HepG2 (cell line): ENCODE results near the gene FHIT. TPM values are rescaled to one million over a fixed set of nuclear protein-coding genes. Genes with fewer than 3 reads are reported as not detected.
A peak's percentile ranks its signal among the peaks of the same experiment; 100 is the strongest.

Experiments used
- ADNP ChIP-seq: sonication (generic); formaldehyde crosslinking; IDR thresholded peaks from 2 replicates; pipeline ENCODE4 v1.4.0; 2020; ENCODE audit warnings: missing genetic modification reagents
- ATF5 ChIP-seq: sonication (generic); formaldehyde crosslinking; IDR thresholded peaks from 2 replicates; pipeline ENCODE4 v1.4.0; 2020; ENCODE audit warnings: mild to moderate bottlenecking, low read depth, missing genetic modification reagents
- BCL3 ChIP-seq: sonication (generic); formaldehyde crosslinking; IDR thresholded peaks from 2 replicates; pipeline ENCODE4 v1.5.1; 2020; ENCODE audit warnings: mild to moderate bottlenecking, missing genetic modification reagents, moderate library complexity
- CENPX ChIP-seq: sonication (generic); formaldehyde crosslinking; IDR thresholded peaks from 2 replicates; pipeline ENCODE4 v1.9.0; 2021; ENCODE audit warnings: mild to moderate bottlenecking, missing genetic modification reagents, moderate library complexity
- E2F1 ChIP-seq: sonication (generic); formaldehyde crosslinking; IDR thresholded peaks from 2 replicates; pipeline ENCODE4 v1.5.0; 2020; ENCODE audit warnings: missing genetic modification reagents
- GABPA ChIP-seq, 2 experiments: IDR thresholded peaks; 2 replicates each; pipeline ENCODE4 v1.6.1; 2011 to 2016; ENCODE audit warnings: low read depth in 2 of 2, low read length in 1 of 2, missing biosample characterization in 1 of 2, missing genetic modification characterization in 1 of 2
- HCFC1 ChIP-seq: fragments of 150-350 bp; IDR thresholded peaks from 2 replicates; pipeline ENCODE4 v1.6.1; 2014; ENCODE audit warnings: low read depth, low read length
- HOXA9 ChIP-seq: sonication (generic); formaldehyde crosslinking; IDR thresholded peaks from 2 replicates; pipeline ENCODE4 v1.8.1; 2022; ENCODE audit warnings: missing genetic modification reagents, mild to moderate bottlenecking, moderate library complexity, borderline replicate concordance
- IRX3 ChIP-seq: sonication (generic); formaldehyde crosslinking; IDR thresholded peaks from 2 replicates; pipeline ENCODE4 v1.8.1; 2023; ENCODE audit warnings: mild to moderate bottlenecking, low read depth, missing genetic modification reagents, borderline replicate concordance
- NCOR1 ChIP-seq: fragments of 200-600 bp; sonication (generic); IDR thresholded peaks from 2 replicates; pipeline ENCODE4 v1.7.0; 2017; ENCODE audit warnings: antibody characterized with exemption, low read length, borderline replicate concordance
- ONECUT2 ChIP-seq: sonication (generic); formaldehyde crosslinking; IDR thresholded peaks from 2 replicates; pipeline ENCODE4 v1.4.0; 2020; ENCODE audit warnings: missing genetic modification reagents
- TGIF2 ChIP-seq: IDR thresholded peaks from 2 replicates; pipeline ENCODE4 v1.6.1; 2016; ENCODE audit warnings: control low read depth, missing compliant biosample characterization
- THYN1 ChIP-seq: sonication (generic); formaldehyde crosslinking; IDR thresholded peaks from 2 replicates; pipeline ENCODE4 v1.8.1; 2023; ENCODE audit warnings: low read depth, mild to moderate bottlenecking, moderate library complexity, missing genetic modification reagents, borderline replicate concordance
- ZKSCAN1 ChIP-seq: fragments of 150-350 bp; IDR thresholded peaks from 2 replicates; pipeline ENCODE4 v1.6.1; 2014; ENCODE audit warnings: low read length
- ZNF142 ChIP-seq: sonication (generic); formaldehyde crosslinking; IDR thresholded peaks from 2 replicates; pipeline ENCODE4 v1.4.0; 2020; ENCODE audit warnings: missing genetic modification reagents
- ZNF20 ChIP-seq: sonication (generic); formaldehyde crosslinking; IDR thresholded peaks from 2 replicates; pipeline ENCODE4 v1.4.0; 2020; ENCODE audit warnings: mild to moderate bottlenecking, moderate library complexity, missing genetic modification reagents
- ZNF230 ChIP-seq: sonication (generic); formaldehyde crosslinking; IDR thresholded peaks from 2 replicates; pipeline ENCODE4 v1.4.0; 2020; ENCODE audit warnings: mild to moderate bottlenecking, missing genetic modification reagents
- ZNF260 ChIP-seq: sonication (generic); formaldehyde crosslinking; IDR thresholded peaks from 2 replicates; pipeline ENCODE4 v1.4.0; 2020; ENCODE audit warnings: missing genetic modification reagents, low read depth, mild to moderate bottlenecking, borderline replicate concordance
- ZNF331 ChIP-seq: sonication (generic); formaldehyde crosslinking; IDR thresholded peaks from 2 replicates; pipeline ENCODE4 v1.4.0; 2020; ENCODE audit warnings: missing genetic modification reagents
- ZNF350 ChIP-seq: sonication (generic); formaldehyde crosslinking; IDR thresholded peaks from 2 replicates; pipeline ENCODE4 v1.4.0; 2020; ENCODE audit warnings: mild to moderate bottlenecking, low read depth, missing genetic modification reagents, borderline replicate concordance
- ZNF468 ChIP-seq: sonication (generic); formaldehyde crosslinking; IDR thresholded peaks from 2 replicates; pipeline ENCODE4 v1.8.0; 2022; ENCODE audit warnings: mild to moderate bottlenecking, moderate library complexity, missing genetic modification reagents
- ZNF780A ChIP-seq: sonication (generic); formaldehyde crosslinking; IDR thresholded peaks from 2 replicates; pipeline ENCODE4 v1.8.0; 2022; ENCODE audit warnings: mild to moderate bottlenecking, missing genetic modification reagents, moderate library complexity
- ZNF878 ChIP-seq: sonication (generic); formaldehyde crosslinking; IDR thresholded peaks from 2 replicates; pipeline ENCODE4 v1.8.1; 2023; ENCODE audit warnings: mild to moderate bottlenecking, missing genetic modification reagents, moderate library complexity
- polyA plus RNA-seq, 8 experiments: library from polyadenylated mRNA; depleted of rRNA in 3 of 8; stranded (reverse) in 7 of 8; unstranded in 1 of 8; fragments of >200 nt; fragmentation: Illumina TruSeq in 4 of 8; extraction: Trizol in 4 of 8; gene quantifications; 2 replicates each; pipeline versions ENCODE4 v1.2.1 to v1.2.3, GENCODE V29; 2011 to 2016; ENCODE audit warnings: low read depth in 4 of 8, missing spikeins in 1 of 8, mixed read lengths in 1 of 8; ENCODE audit not compliant: insufficient read depth in 1 of 8
- total RNA-seq, 5 experiments: library from RNA; depleted of rRNA; stranded (reverse); fragments of >200 nt; fragmentation: Illumina TruSeq; extraction: Trizol; gene quantifications; 2 replicates each; pipeline ENCODE4 v1.2.3, GENCODE V29; 2016; ENCODE audit warnings: low read depth in 1 of 5

FHIT gene
- total and polyA plus RNA-seq, 2 of the 13 experiments (the other 11 are each of a cell fraction or from before 2014, with no cell fraction given), result 4.0 to 4.6 TPM

GRCh38 chr3:60967141-60967540 is 284.1 kb downstream of the FHIT start (continued):
- TF ChIP-seq ZNF142 (CRISPR knock-in tag) (no peak), ZNF230 (CRISPR knock-in tag) (no peak), E2F1 (no peak), ZNF350 (CRISPR knock-in tag) (no peak), HCFC1 (no peak), ZNF20 (CRISPR knock-in tag) (no peak), ATF5 (CRISPR knock-in tag) (no peak), ZNF468 (CRISPR knock-in tag) (no peak), IRX3 (CRISPR knock-in tag) (no peak), ADNP (no peak), CENPX (no peak), THYN1 (CRISPR knock-in tag) (no peak), ONECUT2 (CRISPR knock-in tag) (peak; percentile 76), ZNF260 (CRISPR knock-in tag) (no peak), ZNF878 (CRISPR knock-in tag) (no peak), GABPA (IDR thresholded peaks at IDR 0.05; ENCODE audit: low read depth, low read length) (no peak), GABPA (CRISPR knock-in tag; IDR thresholded peaks at IDR 0.05; ENCODE audit: low read depth) (no peak), NCOR1 (peak; percentile 82; the same call in 1 of the 2 replicates), ZKSCAN1 (no peak), HOXA9 (no peak), ZNF780A (CRISPR knock-in tag) (no peak), TGIF2 (CRISPR knock-in tag) (peak; percentile 47; the same call in 1 of the 2 replicates), BCL3 (no peak), ZNF331 (0 out of 2 replicates have a peak, but pooled peaks have one; percentile 28)
